SK-N-SH (cell line): ENCODE measurements around the gene ODAM. TPM values are rescaled to one million over a fixed set of nuclear protein-coding genes. Genes with fewer than 3 reads are reported as not detected.

ENCODE experiments used
- CTCF ChIA-PET: fragments of 300-600, 350-600 bp; formaldehyde crosslinking; extraction: SDS; loops from one replicate; lab custom pipeline; 2021; lab: Yijun Ruan, JAX
- POLR2A ChIA-PET: fragments of 350-600 bp; sonication (Branson Sonifier 250); formaldehyde crosslinking; extraction: SDS; loops from one replicate; lab custom pipeline; 2020; ENCODE audit warnings: antibody characterized with exemption, inconsistent platforms; lab: Yijun Ruan, JAX
- DNase-seq: peaks from one replicate; pipeline ENCODE4 v3.0.0; 2012
- H2AFZ ChIP-seq: fragments of 200-600 bp; sonication (generic); 2 replicates; pipeline ENCODE4 v1.8.1; 2016; ENCODE audit warnings: antibody characterized with exemption, mild to moderate bottlenecking, low read depth
- H3F3A ChIP-seq: fragments of 200-600 bp; sonication (generic); replicated peaks from 2 replicates; pipeline ENCODE3; 2016; ENCODE audit warnings: antibody characterized with exemption, mild to moderate bottlenecking; ENCODE audit not compliant: insufficient read depth
- H3K27ac ChIP-seq, 2 experiments: fragments of 200-500 bp in 1 of 2; fragments of 200-600 bp in 1 of 2; sonication (Bioruptor generic) in 1 of 2; sonication (generic), shearing (Covaris generic) in 1 of 2; 2 replicates each; pipeline versions ENCODE4 v1.5.1 to v1.6.1; 2014 to 2016; ENCODE audit warnings: low read depth in 2 of 2, inconsistent platforms in 1 of 2, low read length in 1 of 2, mild to moderate bottlenecking in 1 of 2, mixed read lengths in 1 of 2
- H3K27me3 ChIP-seq: fragments of 200-600 bp; sonication (generic), shearing (Covaris generic); 2 replicates; pipeline ENCODE4 v1.6.1; 2016; ENCODE audit warnings: mixed run types; ENCODE audit not compliant: insufficient read depth
- H3K36me3 ChIP-seq, 2 experiments: fragments of 200-500 bp in 1 of 2; fragments of 200-600 bp in 1 of 2; sonication (Bioruptor generic) in 1 of 2; sonication (generic) in 1 of 2; replicated peaks in 1 of 2; 2 replicates each; pipeline versions ENCODE3 to v1.5.1; 2014 to 2016; ENCODE audit warnings: low read length in 1 of 2, mild to moderate bottlenecking in 1 of 2; ENCODE audit not compliant: insufficient read depth in 2 of 2, control insufficient read depth in 1 of 2
- H3K4me1 ChIP-seq, 2 experiments: fragments of 200-500 bp in 1 of 2; fragments of 200-600 bp in 1 of 2; sonication (Bioruptor generic) in 1 of 2; sonication (generic), shearing (Covaris generic) in 1 of 2; 2 replicates each; pipeline versions ENCODE4 v1.5.1 to v1.6.1; 2014 to 2016; ENCODE audit warnings: low read depth in 1 of 2, low read length in 1 of 2, mixed run types in 1 of 2; ENCODE audit not compliant: insufficient read depth in 2 of 2, control insufficient read depth in 1 of 2
- H3K4me2 ChIP-seq: fragments of 200-600 bp; sonication (generic), shearing (Covaris generic); 2 replicates; pipeline ENCODE4 v1.6.1; 2017; ENCODE audit warnings: mixed run types
- H3K4me3 ChIP-seq, 2 experiments: fragments of 200-500 bp in 1 of 2; fragments of 200-600 bp in 1 of 2; sonication (Bioruptor generic) in 1 of 2; sonication (generic), shearing (Covaris generic) in 1 of 2; 2 replicates each; pipeline versions ENCODE4 v1.5.1 to v1.8.1; 2014 to 2016; ENCODE audit warnings: low read depth in 2 of 2, inconsistent platforms in 1 of 2, low read length in 1 of 2, mild to moderate bottlenecking in 1 of 2, mixed read lengths in 1 of 2, moderate library complexity in 1 of 2
- H3K79me2 ChIP-seq: fragments of 200-600 bp; sonication (generic); 2 replicates; pipeline ENCODE4 v1.8.1; 2017; ENCODE audit warnings: mild to moderate bottlenecking; ENCODE audit not compliant: insufficient read depth
- H3K9ac ChIP-seq: fragments of 200-600 bp; sonication (generic); 2 replicates; pipeline ENCODE4 v1.6.1; 2017; ENCODE audit warnings: mixed run types
- H3K9me2 ChIP-seq: fragments of 200-600 bp; sonication (generic); 2 replicates; pipeline ENCODE4 v1.6.1; 2017; ENCODE audit warnings: mixed run types
- H3K9me3 ChIP-seq: fragments of 200-600 bp; sonication (generic); 2 replicates; pipeline ENCODE4 v1.6.1; 2017; ENCODE audit warnings: mixed run types, mild to moderate bottlenecking, moderate library complexity
- H4K20me1 ChIP-seq: fragments of 200-600 bp; sonication (generic); 2 replicates; pipeline ENCODE4 v1.6.1; 2017; ENCODE audit warnings: mild to moderate bottlenecking, mixed run types; ENCODE audit not compliant: insufficient read depth
- CHD2 ChIP-seq: fragments of 150-350 bp; IDR thresholded peaks from 2 replicates; pipeline ENCODE4 v1.6.1; 2018; ENCODE audit warnings: low read length; ENCODE audit not compliant: partially characterized antibody
- ELF1 ChIP-seq: IDR thresholded peaks from 2 replicates; pipeline ENCODE4 v1.4.0; 2012
- FOXJ3 ChIP-seq: sonication (generic); formaldehyde crosslinking; IDR thresholded peaks from 2 replicates; pipeline ENCODE4 v1.5.1; 2020; ENCODE audit warnings: mild to moderate bottlenecking, missing genetic modification reagents
- FOXM1 ChIP-seq: IDR thresholded peaks from 2 replicates; pipeline ENCODE4 v1.4.0; 2012; ENCODE audit warnings: low read depth, mild to moderate bottlenecking
- GATA2 ChIP-seq: sonication (generic); formaldehyde crosslinking; IDR thresholded peaks from 2 replicates; pipeline ENCODE4 v1.5.0; 2020; ENCODE audit warnings: mild to moderate bottlenecking, missing genetic modification reagents
- MEF2A ChIP-seq: IDR thresholded peaks from 2 replicates; pipeline ENCODE4 v1.4.0; 2012; ENCODE audit warnings: low read depth, borderline replicate concordance
- NFIC ChIP-seq: IDR thresholded peaks from 2 replicates; pipeline ENCODE4 v1.4.0; 2012; ENCODE audit warnings: borderline replicate concordance
- RCOR1 ChIP-seq: fragments of 150-350 bp; IDR thresholded peaks from 2 replicates; pipeline ENCODE4 v1.6.1; 2017; ENCODE audit warnings: antibody characterized with exemption, low read length
- RXRA ChIP-seq: IDR thresholded peaks from 2 replicates; pipeline ENCODE4 v1.4.0; 2012; ENCODE audit warnings: low read depth, mild to moderate bottlenecking, borderline replicate concordance
- SIN3A ChIP-seq: IDR thresholded peaks from 2 replicates; pipeline ENCODE4 v1.6.1; 2012; ENCODE audit warnings: low read depth, mild to moderate bottlenecking, low read length, moderate library complexity, borderline replicate concordance
- SMC3 ChIP-seq: IDR thresholded peaks from 2 replicates; pipeline ENCODE4 v1.6.1; 2012; ENCODE audit warnings: low read depth, low read length, improper control_type of control experiment
- TAF1 ChIP-seq: IDR thresholded peaks from 2 replicates; pipeline ENCODE4 v1.6.1; 2012; ENCODE audit warnings: low read depth, mild to moderate bottlenecking, low read length, moderate library complexity, borderline replicate concordance
- TCF12 ChIP-seq: IDR thresholded peaks from 2 replicates; pipeline ENCODE4 v1.4.0; 2012
- TEAD4 ChIP-seq: IDR thresholded peaks from 2 replicates; pipeline ENCODE4 v1.4.0; 2012; ENCODE audit warnings: mild to moderate bottlenecking, borderline replicate concordance; ENCODE audit not compliant: insufficient read depth
- WGBS: methylation state at CpG from one replicate; pipeline ENCODE4 v1.1.6; 2017; ENCODE audit warnings: low lambda C conversion rate; 5-methylcytosine and 5-hydroxymethylcytosine counted together
- polyA plus RNA-seq, 3 experiments: library from polyadenylated mRNA; depleted of rRNA; stranded (reverse); fragments of >200 nt; gene quantifications; 2 replicates each; pipeline ENCODE4 v1.2.3, GENCODE V29; 2012
- TF ChIP-seq, protein P1 (sequence below): IDR thresholded peaks from 2 replicates; pipeline ENCODE4 v1.4.0; 2012; ENCODE audit warnings: low read depth, borderline replicate concordance
- TF ChIP-seq, protein P2 (sequence below): fragments of 200-600 bp; sonication (generic); IDR thresholded peaks from 2 replicates; pipeline ENCODE4 v1.6.1; 2017; ENCODE audit warnings: antibody characterized with exemption, mild to moderate bottlenecking, moderate library complexity
- TF ChIP-seq, protein P3 (sequence below): IDR thresholded peaks from 2 replicates; pipeline ENCODE4 v1.4.0; 2012; ENCODE audit warnings: low read depth
- TF ChIP-seq, protein P4 (sequence below): IDR thresholded peaks from 2 replicates; pipeline ENCODE4 v1.6.1; 2012; ENCODE audit warnings: mild to moderate bottlenecking, low read depth, low read length, moderate library complexity
- TF ChIP-seq, protein P5 (sequence below): IDR thresholded peaks from 2 replicates; pipeline ENCODE4; 2012

ODAM gene
- polyA plus RNA-seq, 1 of the 3 experiments (the other 2 are of a cell fraction), result not detected

DNA sequence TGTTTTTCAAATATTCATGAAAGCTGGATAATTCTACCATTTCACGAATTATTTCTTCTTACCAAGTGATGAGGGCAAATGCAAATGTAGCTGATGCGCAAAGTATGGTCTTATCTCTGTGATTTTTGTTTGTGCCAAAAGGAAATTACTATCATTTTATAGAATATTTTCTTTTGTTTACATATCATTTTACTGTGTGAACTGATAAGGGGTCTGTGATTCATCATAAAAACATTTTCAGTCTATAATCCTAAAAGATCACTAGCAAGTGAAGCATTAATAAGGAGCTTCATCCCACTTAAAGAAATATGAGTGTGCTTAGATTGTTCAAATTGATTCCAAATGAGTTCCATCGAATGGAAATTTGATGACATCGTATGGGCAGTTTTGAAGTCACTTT lies 47.6 kb downstream of the ODAM start:
- H3K27me3 ChIP-seq, result no peaks in the 10 kb centered on the region
- POLR2A ChIA-PET, result no interaction called here
- H3K4me2 ChIP-seq, result no peak overlapping the region
- no peaks in the 10 kb centered on the region for H3K79me2 ChIP-seq
- H3F3A ChIP-seq, result no peaks in the 10 kb centered on the region
- no peak for DNase-seq
- 26% methylated on average over 4 of the region's 4 CpGs for WGBS
- no peaks in the 10 kb centered on the region for H3K4me1 ChIP-seq
- H3K9me2 ChIP-seq, result no peaks in the 10 kb centered on the region; the same call in 1 of the 2 replicates
- H4K20me1 ChIP-seq, result no peaks in the 10 kb centered on the region
- H3K9ac ChIP-seq, result no peak overlapping the region
- no peak overlapping the region for H3K27ac ChIP-seq
- CTCF ChIA-PET, result interaction anchor here (1.0 kb wide), 1 partner anchor 11 kb away, joined by 3 read pairs; no protein-coding TSS in a partner anchor
- H2AFZ ChIP-seq, result no peak overlapping the region
- H3K9me3 ChIP-seq, result no peaks in the 10 kb centered on the region
- H3K4me3 ChIP-seq, result no peak overlapping the region
- H3K36me3 ChIP-seq, result no peaks in the 10 kb centered on the region
- TF ChIP-seq FOXM1 (no peak), RCOR1 (no peak), GATA2 (CRISPR knock-in tag) (no peak), RXRA (no peak), TEAD4 (no peak), NFIC (no peak), ELF1 (no peak)
- TF ChIP-seq, protein P1, sequence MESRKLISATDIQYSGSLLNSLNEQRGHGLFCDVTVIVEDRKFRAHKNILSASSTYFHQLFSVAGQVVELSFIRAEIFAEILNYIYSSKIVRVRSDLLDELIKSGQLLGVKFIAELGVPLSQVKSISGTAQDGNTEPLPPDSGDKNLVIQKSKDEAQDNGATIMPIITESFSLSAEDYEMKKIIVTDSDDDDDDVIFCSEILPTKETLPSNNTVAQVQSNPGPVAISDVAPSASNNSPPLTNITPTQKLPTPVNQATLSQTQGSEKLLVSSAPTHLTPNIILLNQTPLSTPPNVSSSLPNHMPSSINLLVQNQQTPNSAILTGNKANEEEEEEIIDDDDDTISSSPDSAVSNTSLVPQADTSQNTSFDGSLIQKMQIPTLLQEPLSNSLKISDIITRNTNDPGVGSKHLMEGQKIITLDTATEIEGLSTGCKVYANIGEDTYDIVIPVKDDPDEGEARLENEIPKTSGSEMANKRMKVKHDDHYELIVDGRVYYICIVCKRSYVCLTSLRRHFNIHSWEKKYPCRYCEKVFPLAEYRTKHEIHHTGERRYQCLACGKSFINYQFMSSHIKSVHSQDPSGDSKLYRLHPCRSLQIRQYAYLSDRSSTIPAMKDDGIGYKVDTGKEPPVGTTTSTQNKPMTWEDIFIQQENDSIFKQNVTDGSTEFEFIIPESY, result no peak

DNA sequence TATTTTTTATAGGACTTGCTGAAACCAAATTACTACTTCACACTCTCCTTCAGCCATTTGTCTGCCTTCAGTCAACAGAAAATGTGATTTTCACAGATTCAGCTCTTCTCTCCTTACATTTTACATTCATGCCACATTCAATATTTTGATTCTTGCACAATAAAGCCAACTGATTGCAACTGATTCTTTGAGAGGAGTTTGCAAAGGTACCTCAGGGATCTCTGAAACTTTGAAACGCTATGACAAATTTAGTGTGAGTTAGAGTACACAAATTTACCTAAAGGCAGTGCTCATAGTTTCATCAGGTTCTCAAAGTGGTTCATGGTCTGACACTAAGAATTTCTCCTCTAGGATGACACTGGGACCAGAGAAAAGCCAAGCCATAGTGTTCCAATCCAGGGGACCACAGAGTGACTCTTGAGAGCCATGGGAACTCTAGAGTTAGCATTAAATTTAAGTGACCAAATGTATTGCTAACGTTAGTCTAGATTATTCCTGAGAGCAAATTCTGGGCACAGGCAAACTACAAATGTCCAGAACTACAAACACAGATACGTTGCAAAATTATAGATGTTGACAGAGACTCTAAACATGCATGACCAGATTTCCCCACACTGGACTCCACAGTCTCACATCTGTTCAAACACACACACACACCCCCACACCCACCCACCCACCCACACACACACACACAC lies 55.9 kb downstream of the ODAM start:
- Histone ChIP-seq H3K27ac (no peak overlapping the region), H3K36me3 (no peaks in the 10 kb centered on the region), H3K79me2 (no peaks in the 10 kb centered on the region), H3K4me3 (no peak overlapping the region), H3F3A (no peaks in the 10 kb centered on the region), H3K4me2 (no peak overlapping the region), H3K9ac (no peak overlapping the region), H2AFZ (no peak overlapping the region), H3K27me3 (no peaks in the 10 kb centered on the region), H4K20me1 (no peaks in the 10 kb centered on the region), H3K9me2 (no peaks in the 10 kb centered on the region), H3K4me1 (no peaks in the 10 kb centered on the region), H3K9me3 (no peaks in the 10 kb centered on the region)
- POLR2A ChIA-PET, result no interaction called here
- 5% methylated on average over 3 of the region's 3 CpGs for WGBS
- no peak for DNase-seq
- CTCF ChIA-PET, result interaction anchor here (0.8 kb wide), 1 partner anchor 18 kb away, joined by 3 read pairs; no protein-coding TSS in a partner anchor
- TF ChIP-seq SIN3A (no peak), FOXJ3 (no peak), TAF1 (no peak), TCF12 (no peak), RCOR1 (no peak), MEF2A (no peak), CHD2 (no peak), SMC3 (no peak)
- TF ChIP-seq, protein P2, sequence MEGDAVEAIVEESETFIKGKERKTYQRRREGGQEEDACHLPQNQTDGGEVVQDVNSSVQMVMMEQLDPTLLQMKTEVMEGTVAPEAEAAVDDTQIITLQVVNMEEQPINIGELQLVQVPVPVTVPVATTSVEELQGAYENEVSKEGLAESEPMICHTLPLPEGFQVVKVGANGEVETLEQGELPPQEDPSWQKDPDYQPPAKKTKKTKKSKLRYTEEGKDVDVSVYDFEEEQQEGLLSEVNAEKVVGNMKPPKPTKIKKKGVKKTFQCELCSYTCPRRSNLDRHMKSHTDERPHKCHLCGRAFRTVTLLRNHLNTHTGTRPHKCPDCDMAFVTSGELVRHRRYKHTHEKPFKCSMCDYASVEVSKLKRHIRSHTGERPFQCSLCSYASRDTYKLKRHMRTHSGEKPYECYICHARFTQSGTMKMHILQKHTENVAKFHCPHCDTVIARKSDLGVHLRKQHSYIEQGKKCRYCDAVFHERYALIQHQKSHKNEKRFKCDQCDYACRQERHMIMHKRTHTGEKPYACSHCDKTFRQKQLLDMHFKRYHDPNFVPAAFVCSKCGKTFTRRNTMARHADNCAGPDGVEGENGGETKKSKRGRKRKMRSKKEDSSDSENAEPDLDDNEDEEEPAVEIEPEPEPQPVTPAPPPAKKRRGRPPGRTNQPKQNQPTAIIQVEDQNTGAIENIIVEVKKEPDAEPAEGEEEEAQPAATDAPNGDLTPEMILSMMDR, result no peak
- TF ChIP-seq, protein P3, sequence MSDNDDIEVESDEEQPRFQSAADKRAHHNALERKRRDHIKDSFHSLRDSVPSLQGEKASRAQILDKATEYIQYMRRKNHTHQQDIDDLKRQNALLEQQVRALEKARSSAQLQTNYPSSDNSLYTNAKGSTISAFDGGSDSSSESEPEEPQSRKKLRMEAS, result no peak
- TF ChIP-seq, protein P4, sequence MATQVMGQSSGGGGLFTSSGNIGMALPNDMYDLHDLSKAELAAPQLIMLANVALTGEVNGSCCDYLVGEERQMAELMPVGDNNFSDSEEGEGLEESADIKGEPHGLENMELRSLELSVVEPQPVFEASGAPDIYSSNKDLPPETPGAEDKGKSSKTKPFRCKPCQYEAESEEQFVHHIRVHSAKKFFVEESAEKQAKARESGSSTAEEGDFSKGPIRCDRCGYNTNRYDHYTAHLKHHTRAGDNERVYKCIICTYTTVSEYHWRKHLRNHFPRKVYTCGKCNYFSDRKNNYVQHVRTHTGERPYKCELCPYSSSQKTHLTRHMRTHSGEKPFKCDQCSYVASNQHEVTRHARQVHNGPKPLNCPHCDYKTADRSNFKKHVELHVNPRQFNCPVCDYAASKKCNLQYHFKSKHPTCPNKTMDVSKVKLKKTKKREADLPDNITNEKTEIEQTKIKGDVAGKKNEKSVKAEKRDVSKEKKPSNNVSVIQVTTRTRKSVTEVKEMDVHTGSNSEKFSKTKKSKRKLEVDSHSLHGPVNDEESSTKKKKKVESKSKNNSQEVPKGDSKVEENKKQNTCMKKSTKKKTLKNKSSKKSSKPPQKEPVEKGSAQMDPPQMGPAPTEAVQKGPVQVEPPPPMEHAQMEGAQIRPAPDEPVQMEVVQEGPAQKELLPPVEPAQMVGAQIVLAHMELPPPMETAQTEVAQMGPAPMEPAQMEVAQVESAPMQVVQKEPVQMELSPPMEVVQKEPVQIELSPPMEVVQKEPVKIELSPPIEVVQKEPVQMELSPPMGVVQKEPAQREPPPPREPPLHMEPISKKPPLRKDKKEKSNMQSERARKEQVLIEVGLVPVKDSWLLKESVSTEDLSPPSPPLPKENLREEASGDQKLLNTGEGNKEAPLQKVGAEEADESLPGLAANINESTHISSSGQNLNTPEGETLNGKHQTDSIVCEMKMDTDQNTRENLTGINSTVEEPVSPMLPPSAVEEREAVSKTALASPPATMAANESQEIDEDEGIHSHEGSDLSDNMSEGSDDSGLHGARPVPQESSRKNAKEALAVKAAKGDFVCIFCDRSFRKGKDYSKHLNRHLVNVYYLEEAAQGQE, result no peak
- TF ChIP-seq, protein P5, sequence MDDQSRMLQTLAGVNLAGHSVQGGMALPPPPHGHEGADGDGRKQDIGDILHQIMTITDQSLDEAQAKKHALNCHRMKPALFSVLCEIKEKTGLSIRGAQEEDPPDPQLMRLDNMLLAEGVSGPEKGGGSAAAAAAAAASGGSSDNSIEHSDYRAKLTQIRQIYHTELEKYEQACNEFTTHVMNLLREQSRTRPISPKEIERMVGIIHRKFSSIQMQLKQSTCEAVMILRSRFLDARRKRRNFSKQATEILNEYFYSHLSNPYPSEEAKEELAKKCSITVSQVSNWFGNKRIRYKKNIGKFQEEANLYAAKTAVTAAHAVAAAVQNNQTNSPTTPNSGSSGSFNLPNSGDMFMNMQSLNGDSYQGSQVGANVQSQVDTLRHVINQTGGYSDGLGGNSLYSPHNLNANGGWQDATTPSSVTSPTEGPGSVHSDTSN, result no peak
